Measurements from ENCODE around the gene ARHGAP6. TPM values are rescaled to one million over a fixed set of nuclear protein-coding genes. Genes with fewer than 3 reads are reported as not detected.

ARHGAP6 gene
- polyA plus RNA-seq, 2 of the 4 experiments (the other 2 are of a cell fraction) = 0.04 TPM; not detected in 1

GRCh38 chrX:11321986-11322385 is 343.7 kb downstream of the ARHGAP6 start:
- Histone ChIP-seq H3K4me1 (no peaks in the 10 kb centered on the region), H3K9me3 (no peaks in the 10 kb centered on the region), H3K27ac (no peak overlapping the region), H3K4me3 (no peak overlapping the region), H3K4me2 (no peak overlapping the region)
- FAIRE-seq = no peak
- DNase-seq (ENCODE audit: low read depth in 1 of 2, low spot score in 1 of 2) = no peak
- no peak for ATAC-seq
- TF ChIP-seq ELK1 (IDR thresholded peaks at IDR 0.05; ENCODE audit: low read depth, low read length) = no peak
- no peak for TF ChIP-seq HMGXB4 (CRISPR knock-in tag; IDR thresholded peaks at IDR 0.05; ENCODE audit: borderline replicate concordance)
- no peak for TF ChIP-seq ZNF302 (CRISPR knock-in tag; IDR thresholded peaks at IDR 0.05)
- no peak for TF ChIP-seq FOSB (CRISPR knock-in tag; IDR thresholded peaks at IDR 0.05)
- no peak for TF ChIP-seq HOXA7 (CRISPR knock-in tag; IDR thresholded peaks at IDR 0.05)
- TF ChIP-seq TP53 (CRISPR knock-in tag; IDR thresholded peaks at IDR 0.05) = no peak
- no peak for TF ChIP-seq NPAS2 (CRISPR knock-in tag; IDR thresholded peaks at IDR 0.05; ENCODE audit: borderline replicate concordance)
- TF ChIP-seq CBX8 (IDR thresholded peaks at IDR 0.05) = no peak
- TF ChIP-seq TFCP2L1 (CRISPR knock-in tag; IDR thresholded peaks at IDR 0.05) = no peak
- ChIA-PET POLR2A (no interaction called here), CTCF (no interaction called here)
- 28% methylated on average over 2 of the region's 2 CpGs for WGBS (ENCODE audit: missing lambda C conversion rate)

GRCh38 chrX:11319806-11320520 is 345.8 kb downstream of the ARHGAP6 start:
- TF ChIP-seq HEYL (CRISPR knock-in tag; IDR thresholded peaks at IDR 0.05) = no peak
- no peak for TF ChIP-seq ESRRA (IDR thresholded peaks at IDR 0.05; ENCODE audit: borderline replicate concordance, low read length)
- TF ChIP-seq EHF (CRISPR knock-in tag; IDR thresholded peaks at IDR 0.05) = no peak
- TF ChIP-seq RAD21 (conservative IDR thresholded peaks at IDR 0.05 in 1 of 2, IDR thresholded peaks at IDR 0.05 in 1 of 2) = no peak
- no peak for TF ChIP-seq MAX (IDR thresholded peaks at IDR 0.05)
- no peak for TF ChIP-seq CBX2 (IDR thresholded peaks at IDR 0.05; ENCODE audit: borderline replicate concordance, low read depth)
- no peak for TF ChIP-seq REST (IDR thresholded peaks at IDR 0.05)

More at GRCh38 chrX:11319806-11320520, 345.8 kb downstream of the ARHGAP6 start:
- H3K4me2 ChIP-seq = no peak overlapping the region
- H3K4me3 ChIP-seq = no peak overlapping the region
- no peak for DNase-seq (ENCODE audit: low read depth in 1 of 2, low spot score in 1 of 2)
- ATAC-seq = no peak
- no peaks in the 10 kb centered on the region for H3K9me3 ChIP-seq
- ChIA-PET CTCF (interaction anchor here (0.7 kb wide), 1 partner anchor 25 kb away, joined by 3 read pairs; no protein-coding TSS in a partner anchor), POLR2A (no interaction called here)
- H3K27ac ChIP-seq = no peak overlapping the region
- 62% methylated on average over 7 of the region's 7 CpGs for WGBS (ENCODE audit: missing lambda C conversion rate)
- H3K4me1 ChIP-seq = no peaks in the 10 kb centered on the region
- FAIRE-seq = no peak

Measured in A549 (cell line).